Muscle layer of colon (tissue), 2 donors: ENCODE results near the gene SRCIN1.
"Not testable (repeated sequence)": the region's sequence is repeated elsewhere in the genome, so short reads cannot be mapped to it uniquely, and the experiment has no call there.

Source experiments
- H3K27ac ChIP-seq: one replicate; pipeline ENCODE4 v1.7.0; 2013; ENCODE audit warnings: low read depth, mild to moderate bottlenecking, low read length, moderate library complexity
- H3K27me3 ChIP-seq, 2 donors: one replicate each; pipeline ENCODE4 v1.7.0; 2013; ENCODE audit warnings: low read length in 2 of 2, mild to moderate bottlenecking in 2 of 2; ENCODE audit not compliant: insufficient read depth in 2 of 2, control insufficient read depth in 1 of 2
- H3K36me3 ChIP-seq: one replicate; pipeline ENCODE4 v1.7.0; 2013; ENCODE audit warnings: mild to moderate bottlenecking, low read length; ENCODE audit not compliant: insufficient read depth
- H3K4me1 ChIP-seq: one replicate; pipeline ENCODE4 v1.7.0; 2013; ENCODE audit warnings: mild to moderate bottlenecking, low read length; ENCODE audit not compliant: insufficient read depth
- H3K4me3 ChIP-seq, 2 donors: one replicate each; pipeline ENCODE4 v1.7.0; 2013; ENCODE audit warnings: low read length in 2 of 2, low read depth in 1 of 2, mild to moderate bottlenecking in 1 of 2, moderate library complexity in 1 of 2
- H3K9ac ChIP-seq: one replicate; pipeline ENCODE4 v1.7.0; 2013; ENCODE audit warnings: low read length
- H3K9me3 ChIP-seq: one replicate; pipeline ENCODE4 v1.7.0; 2013; ENCODE audit warnings: mild to moderate bottlenecking, low read length
- donor health status: abdominal sarcoma.
- donor health status: Adenocarcinoma of cecum.

Gene SRCIN1

DNA sequence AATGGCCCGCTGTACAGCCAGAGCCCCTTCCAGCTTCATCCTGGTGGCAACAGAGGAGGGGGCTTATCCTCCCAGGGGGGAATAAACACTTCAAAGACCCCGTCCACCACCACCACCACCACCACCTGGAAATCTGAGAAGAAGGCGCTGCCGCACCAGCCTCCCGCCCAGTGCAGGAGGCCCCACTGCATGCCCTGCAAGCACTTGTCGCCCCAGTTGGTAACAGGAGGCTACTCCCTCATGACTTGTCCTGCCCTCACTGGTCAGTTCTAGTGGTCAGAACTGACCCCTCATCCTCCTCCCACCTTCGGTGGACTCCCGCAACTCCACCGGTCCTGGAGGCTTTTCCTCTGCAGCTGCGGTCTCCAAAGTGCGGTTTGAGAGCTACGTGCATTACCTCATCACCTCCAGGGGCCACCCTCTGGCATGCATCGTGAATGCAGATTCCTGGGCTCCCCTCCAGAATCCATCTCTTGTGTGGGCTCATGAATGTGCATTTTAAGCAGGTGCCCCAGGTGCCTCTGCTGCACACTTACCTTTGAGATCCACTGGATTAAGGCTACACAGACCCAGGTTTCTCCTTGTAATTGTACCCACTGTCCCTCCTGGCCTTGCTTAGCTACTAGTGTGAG is 71.8 kb downstream of the SRCIN1 start:
- H3K9ac ChIP-seq: no peak overlapping the region

DNA sequence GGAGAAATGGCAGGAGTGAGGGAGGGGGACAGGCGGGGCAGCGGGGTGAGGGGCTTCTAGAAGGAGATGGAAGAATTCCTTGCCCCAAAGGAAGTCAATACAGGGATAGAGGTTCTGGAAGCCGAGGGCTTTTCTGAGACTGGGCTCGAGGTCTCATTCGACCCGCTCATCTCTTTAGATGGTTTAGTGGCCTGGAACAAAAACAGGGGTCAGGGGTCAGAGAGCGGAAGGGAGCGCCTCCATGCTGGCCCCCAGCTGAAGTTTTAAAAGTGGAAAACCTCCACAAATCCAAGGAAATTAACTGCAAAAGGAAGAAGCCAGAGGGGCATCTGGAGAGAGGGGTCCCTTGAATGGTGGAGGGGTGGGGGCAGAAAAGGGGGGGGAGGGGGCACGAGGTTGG is 72.5 kb downstream of the SRCIN1 start:
- H3K9me3 ChIP-seq: no peaks in the 10 kb centered on the region
- no peak overlapping the region for H3K27ac ChIP-seq
- peaks cover 5 to 22% of the 10 kb centered on the region in 2 donors for H3K27me3 ChIP-seq
- H3K36me3 ChIP-seq: no peaks in the 10 kb centered on the region
- H3K4me3 ChIP-seq: no peak overlapping the region
- H3K9ac ChIP-seq: no peak overlapping the region
- no peaks in the 10 kb centered on the region for H3K4me1 ChIP-seq

More for the DNA sequence above, 71.8 kb downstream of the SRCIN1 start:
- Histone ChIP-seq H3K4me1 (no peaks in the 10 kb centered on the region), H3K4me3 (no peak overlapping the region), H3K27me3 (peaks cover 5 to 22% of the 10 kb centered on the region in 2 donors), H3K9me3 (no peaks in the 10 kb centered on the region), H3K27ac (no peak overlapping the region), H3K36me3 (no peaks in the 10 kb centered on the region)

DNA sequence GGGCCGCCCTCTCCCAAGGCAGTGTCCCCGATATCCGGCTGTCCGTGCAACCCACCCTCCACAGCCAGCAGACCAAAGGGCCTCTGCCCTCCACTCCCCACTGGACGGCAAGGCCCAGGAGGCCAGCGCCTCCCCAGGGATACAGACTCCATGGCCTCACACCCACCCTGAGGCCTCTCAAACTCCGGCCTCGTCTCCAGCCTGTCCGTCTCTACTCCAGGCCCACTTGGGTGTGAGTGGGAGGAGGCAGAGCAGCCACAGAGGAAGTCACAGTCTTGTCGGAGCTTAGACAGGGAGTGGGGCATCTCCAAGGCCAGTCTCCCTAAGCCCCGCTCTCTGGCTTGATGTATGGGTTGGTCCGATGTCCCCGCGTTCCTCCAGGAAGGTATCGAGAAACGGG is 73.3 kb downstream of the SRCIN1 start:
- Histone ChIP-seq H3K9ac (no peak overlapping the region), H3K4me1 (no peaks in the 10 kb centered on the region), H3K27me3 (peaks cover 5 to 22% of the 10 kb centered on the region in 2 donors), H3K27ac (no peak overlapping the region), H3K36me3 (no peaks in the 10 kb centered on the region), H3K4me3 (no peak overlapping the region), H3K9me3 (no peaks in the 10 kb centered on the region)

DNA sequence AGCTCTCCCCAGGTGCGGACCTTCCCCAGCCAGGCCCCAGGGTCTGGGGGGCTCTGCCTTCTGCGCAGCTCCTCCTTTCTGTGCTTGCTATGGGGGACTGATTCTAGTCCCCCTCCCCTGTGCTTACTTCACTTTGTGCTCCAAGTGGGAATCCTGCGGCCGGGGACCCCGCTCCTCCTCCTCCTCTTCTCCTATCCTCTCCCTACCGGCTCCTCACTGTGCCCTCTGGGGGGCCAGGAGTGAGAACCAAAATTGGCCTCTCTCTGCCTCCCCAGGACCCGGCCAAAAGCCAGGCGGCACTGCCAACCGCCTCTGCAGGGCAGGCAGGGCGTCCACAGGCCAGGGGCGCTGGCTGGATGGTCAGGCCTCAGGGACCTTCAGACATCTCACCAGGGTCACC is 74.0 kb downstream of the SRCIN1 start:
- not testable (repeated sequence) for H3K4me3 ChIP-seq, H3K9me3 ChIP-seq, H3K36me3 ChIP-seq, H3K4me1 ChIP-seq, H3K9ac ChIP-seq, H3K27ac ChIP-seq
- peaks cover 5 to 22% of the 10 kb centered on the region in 2 donors for H3K27me3 ChIP-seq

DNA sequence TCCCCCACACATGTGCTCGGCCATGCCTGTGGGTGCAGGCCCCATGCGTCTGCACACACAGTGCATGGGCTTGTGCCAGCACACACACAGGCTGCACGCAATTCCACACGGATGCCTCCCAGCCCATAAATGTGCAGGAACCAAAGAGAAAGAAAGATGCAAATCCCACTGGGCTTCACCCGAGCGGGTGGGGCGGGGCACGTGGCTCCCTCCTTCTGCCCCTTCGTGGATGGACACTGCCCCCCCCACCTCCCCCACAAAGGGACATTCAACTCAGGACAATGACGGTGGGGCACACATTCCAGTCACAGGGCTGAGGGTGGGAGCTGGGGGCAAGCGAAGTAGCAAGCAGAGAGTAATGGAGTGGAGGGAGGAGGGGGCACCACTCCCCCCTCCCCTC is 74.9 kb downstream of the SRCIN1 start:
- not testable (repeated sequence) for H3K36me3 ChIP-seq, H3K27ac ChIP-seq, H3K9me3 ChIP-seq, H3K9ac ChIP-seq, H3K4me3 ChIP-seq, H3K4me1 ChIP-seq
- H3K27me3 ChIP-seq: peaks cover 0 to 22% of the 10 kb centered on the region in 2 donors

DNA sequence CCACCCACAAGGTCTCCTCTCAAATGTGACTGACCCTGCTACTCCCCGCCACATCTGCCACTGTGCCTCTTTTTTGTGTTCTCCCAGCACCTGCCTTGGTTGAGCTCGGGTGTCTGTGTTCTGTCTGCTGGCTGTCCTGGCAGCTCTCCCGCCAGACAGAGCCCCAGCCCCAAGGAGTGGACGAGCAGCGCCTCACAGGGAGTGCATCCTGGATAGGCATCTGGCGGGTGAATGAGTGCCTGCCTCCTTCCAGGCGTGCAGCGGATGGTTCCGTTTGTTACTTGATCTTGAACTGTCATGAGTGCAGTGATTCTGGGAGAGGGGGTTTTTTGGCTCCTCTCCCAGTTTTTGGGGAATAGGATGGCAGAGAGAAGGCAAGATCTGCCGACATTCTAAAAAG is 77.6 kb downstream of the SRCIN1 start:
- not testable (repeated sequence) for H3K9ac ChIP-seq, H3K27ac ChIP-seq, H3K4me1 ChIP-seq, H3K4me3 ChIP-seq, H3K36me3 ChIP-seq, H3K9me3 ChIP-seq
- peaks cover 0 to 16% of the 10 kb centered on the region in 2 donors for H3K27me3 ChIP-seq

DNA sequence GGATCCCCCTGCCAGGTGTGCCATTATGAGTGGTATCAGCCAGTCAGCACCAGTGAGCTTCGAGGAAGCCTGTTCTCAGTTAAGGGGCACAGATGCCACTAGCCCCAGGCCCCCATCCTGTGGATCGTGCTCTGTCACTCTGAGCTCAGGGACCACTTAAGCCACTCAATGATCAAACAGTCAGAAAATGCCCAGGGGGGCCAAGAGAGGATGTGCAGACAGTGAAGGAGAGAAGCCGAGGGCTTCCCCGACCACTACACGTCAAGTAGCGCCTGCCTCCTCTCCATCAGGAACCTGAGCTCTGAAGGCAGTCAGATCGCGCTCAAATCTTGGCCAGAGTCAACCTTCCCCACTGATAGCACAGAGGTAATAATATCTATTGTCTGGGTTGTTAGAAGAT is 79.2 kb downstream of the SRCIN1 start:
- H3K27ac ChIP-seq, H3K9ac ChIP-seq, H3K4me3 ChIP-seq, H3K4me1 ChIP-seq, H3K36me3 ChIP-seq, H3K9me3 ChIP-seq, H3K27me3 ChIP-seq: not testable (repeated sequence)

DNA sequence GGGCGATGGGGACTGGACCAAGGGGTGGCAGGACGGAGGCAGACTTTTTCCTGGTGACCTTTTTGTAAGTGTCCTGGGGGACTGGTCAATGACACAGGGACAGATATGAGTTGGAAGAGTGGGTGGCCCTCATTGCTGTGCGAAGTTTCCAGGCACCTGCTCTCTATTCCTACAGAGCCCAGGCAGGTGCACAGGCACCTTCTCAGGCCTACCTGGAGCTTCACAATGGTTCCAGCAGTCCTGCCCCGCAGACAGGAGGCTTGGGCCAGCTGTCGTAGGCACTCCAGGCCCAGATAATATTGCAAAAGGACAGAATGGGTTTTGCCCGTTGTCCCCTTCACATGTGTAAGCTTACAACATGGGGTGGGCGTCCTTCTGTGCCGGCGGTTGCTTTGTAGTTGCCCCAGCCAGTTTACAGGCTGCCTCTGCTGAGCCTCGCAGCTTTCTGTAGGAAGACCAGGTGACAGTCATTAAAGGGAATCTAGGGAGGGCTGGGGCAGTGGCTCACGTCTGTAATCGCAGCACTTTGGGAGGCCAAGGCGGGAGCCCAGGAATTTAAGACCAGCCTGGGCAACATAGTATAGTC is 93.2 kb downstream of the SRCIN1 start:
- H3K9me3 ChIP-seq: no peaks in the 10 kb centered on the region
- H3K4me1 ChIP-seq: no peaks in the 10 kb centered on the region
- peaks cover 8% of the 10 kb centered on the region for H3K36me3 ChIP-seq
- H3K27me3 ChIP-seq: peaks cover 0 to 24% of the 10 kb centered on the region in 2 donors
- H3K4me3 ChIP-seq: no peak overlapping the region
- H3K9ac ChIP-seq: no peak overlapping the region
- no peak overlapping the region for H3K27ac ChIP-seq

DNA sequence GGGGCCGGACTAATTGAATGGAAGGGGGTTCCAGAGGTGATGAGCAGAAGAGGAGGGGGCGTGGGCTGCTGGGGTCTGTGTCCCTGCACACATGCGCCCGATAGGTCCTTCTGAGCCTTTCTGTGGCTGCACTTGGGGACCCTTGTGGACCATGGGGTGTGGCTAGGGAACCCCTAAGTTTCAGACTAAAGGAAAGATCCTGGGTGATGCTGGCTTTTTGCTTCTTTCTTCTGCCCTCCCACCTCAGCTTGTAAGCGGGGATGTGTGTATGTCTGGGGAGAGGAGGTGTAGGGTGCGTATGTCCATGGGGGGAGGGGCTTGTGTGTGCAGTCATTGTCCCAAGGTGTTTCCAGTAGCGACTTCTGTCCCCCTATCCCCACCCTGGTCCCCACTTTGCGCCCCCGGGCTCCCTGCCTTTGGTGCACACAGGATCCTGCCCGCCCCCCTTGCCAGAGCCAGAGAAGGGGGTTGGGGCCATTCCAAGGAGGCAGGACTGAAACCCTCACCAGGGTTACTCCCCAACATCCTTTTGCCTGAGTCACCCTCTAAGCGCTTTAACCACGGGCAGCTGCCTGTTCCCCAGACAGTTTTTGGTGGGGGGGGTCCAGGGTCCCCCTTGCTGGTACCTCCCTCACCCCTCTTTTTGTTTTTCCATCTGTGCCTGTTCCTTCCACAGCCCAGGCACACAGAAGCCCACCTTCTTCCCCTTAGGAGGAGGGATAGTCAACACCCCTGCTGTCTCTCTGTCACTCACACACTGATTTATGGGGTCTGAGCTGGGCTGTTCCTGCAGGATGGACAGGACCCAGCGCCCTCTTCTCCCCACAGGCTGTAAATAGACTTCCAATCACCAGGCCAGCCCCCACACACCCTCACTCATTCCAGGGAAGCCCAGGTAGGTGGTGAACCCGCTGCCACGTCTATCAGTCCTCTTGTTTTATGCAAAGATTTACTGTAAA is 94.3 kb downstream of the SRCIN1 start:
- Histone ChIP-seq H3K4me1 (no peaks in the 10 kb centered on the region), H3K9me3 (no peaks in the 10 kb centered on the region), H3K27me3 (peaks cover 0 to 27% of the 10 kb centered on the region in 2 donors), H3K9ac (no peak overlapping the region), H3K27ac (no peak overlapping the region), H3K36me3 (peaks cover 15% of the 10 kb centered on the region), H3K4me3 (no peak overlapping the region)

DNA sequence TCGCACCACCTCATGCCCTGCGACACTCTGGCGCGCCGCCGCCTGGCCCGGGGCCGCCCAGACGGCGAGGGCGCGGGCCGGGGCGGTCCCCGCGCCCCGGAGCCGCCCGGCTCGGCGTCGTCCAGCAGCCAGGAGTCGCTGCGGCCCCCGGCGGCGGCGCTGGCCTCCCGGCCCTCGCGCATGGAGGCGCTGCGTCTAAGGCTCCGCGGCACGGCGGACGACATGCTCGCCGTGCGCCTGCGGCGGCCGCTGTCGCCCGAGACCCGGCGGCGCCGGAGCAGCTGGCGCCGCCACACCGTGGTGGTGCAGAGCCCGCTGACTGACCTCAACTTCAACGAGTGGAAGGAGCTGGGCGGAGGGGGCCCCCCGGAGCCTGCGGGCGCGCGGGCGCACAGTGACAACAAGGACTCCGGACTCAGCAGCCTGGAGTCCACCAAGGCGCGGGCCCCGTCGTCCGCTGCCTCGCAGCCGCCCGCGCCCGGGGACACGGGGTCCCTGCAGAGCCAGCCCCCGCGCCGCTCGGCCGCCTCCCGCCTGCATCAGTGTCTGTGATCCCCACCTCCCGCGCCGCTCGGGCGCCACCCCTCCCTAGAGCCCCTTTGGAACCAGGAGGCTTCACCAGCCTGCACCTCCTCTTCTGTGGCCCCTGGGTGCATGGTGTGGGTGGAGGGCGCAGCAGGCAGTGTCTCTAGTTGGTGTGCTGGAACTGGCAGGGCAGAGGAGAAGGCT is 95.2 kb downstream of the SRCIN1 start:
- Histone ChIP-seq H3K36me3 (peaks cover 23% of the 10 kb centered on the region), H3K9ac (no peak overlapping the region), H3K27me3 (peaks cover 0 to 27% of the 10 kb centered on the region in 2 donors), H3K9me3 (no peaks in the 10 kb centered on the region), H3K4me1 (no peaks in the 10 kb centered on the region), H3K27ac (no peak overlapping the region), H3K4me3 (no peak overlapping the region)

DNA sequence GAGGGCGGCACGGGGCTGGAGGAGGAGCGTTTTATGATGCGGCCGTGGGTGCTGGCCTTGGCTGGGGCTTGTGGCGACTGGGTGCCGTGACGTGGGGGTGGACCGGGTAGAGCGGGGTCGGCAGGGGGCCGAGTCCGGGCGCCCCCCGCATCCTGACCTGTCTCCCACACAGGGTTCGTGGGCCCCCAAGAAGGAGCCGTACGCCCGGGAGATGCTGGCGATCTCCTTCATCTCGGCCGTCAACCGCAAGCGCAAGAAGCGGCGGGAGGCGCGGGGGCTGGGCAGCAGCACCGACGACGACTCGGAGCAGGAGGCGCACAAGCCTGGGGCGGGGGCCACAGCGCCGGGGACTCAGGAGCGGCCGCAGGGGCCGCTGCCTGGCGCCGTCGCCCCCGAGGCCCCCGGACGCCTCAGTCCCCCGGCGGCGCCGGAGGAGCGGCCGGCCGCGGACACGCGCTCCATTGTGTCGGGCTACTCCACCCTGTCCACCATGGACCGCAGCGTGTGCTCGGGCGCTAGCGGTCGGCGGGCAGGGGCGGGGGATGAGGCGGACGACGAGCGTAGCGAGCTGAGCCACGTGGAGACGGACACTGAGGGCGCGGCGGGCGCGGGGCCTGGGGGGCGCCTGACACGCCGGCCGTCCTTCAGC is 95.9 kb downstream of the SRCIN1 start:
- Histone ChIP-seq H3K4me3 (no peak overlapping the region), H3K27ac (no peak overlapping the region), H3K27me3 (peaks cover 0 to 27% of the 10 kb centered on the region in 2 donors), H3K9me3 (no peaks in the 10 kb centered on the region), H3K9ac (no peak overlapping the region), H3K4me1 (no peaks in the 10 kb centered on the region), H3K36me3 (peaks cover 24% of the 10 kb centered on the region)
